WERI-Rb-1 (cell line): ENCODE results near the gene HINT3.

Experiments used
- DNase-seq: peaks from one replicate; pipeline ENCODE4 v3.0.0-alpha.2; 2020
- H3K27ac ChIP-seq: fragments of 250-450 bp; sonication (Bioruptor Pico); 2 replicates; pipeline ENCODE4 v1.5.1; 2020; ENCODE audit warnings: mild to moderate bottlenecking, moderate library complexity
- H3K27me3 ChIP-seq: fragments of 250-450 bp; sonication (Bioruptor Pico); 2 replicates; pipeline ENCODE4 v1.5.1; 2021; ENCODE audit warnings: mild to moderate bottlenecking, low read depth, moderate library complexity; ENCODE audit not compliant: insufficient read depth, severe bottlenecking
- H3K36me3 ChIP-seq: fragments of 250-450 bp; sonication (Bioruptor Pico); 2 replicates; pipeline ENCODE4 v1.5.1; 2020; ENCODE audit warnings: mild to moderate bottlenecking, moderate library complexity
- H3K4me3 ChIP-seq: 2 replicates; pipeline ENCODE4 v1.5.1; 2011; ENCODE audit warnings: low read depth, mild to moderate bottlenecking, control low read depth, low read length
- H3K9me3 ChIP-seq: fragments of 250-450 bp; sonication (Bioruptor Pico); 2 replicates; pipeline ENCODE4 v1.5.1; 2021; ENCODE audit warnings: mild to moderate bottlenecking, moderate library complexity; ENCODE audit not compliant: severe bottlenecking
- CTCF ChIP-seq: IDR thresholded peaks from 2 replicates; pipeline ENCODE4 v1.5.1; 2011; ENCODE audit warnings: low read depth, mild to moderate bottlenecking, control low read depth, inconsistent platforms, low read length

The HINT3 gene

GRCh38 chr6:125988280-125988679, 31.7 kb downstream of the HINT3 start:
- H3K4me3 ChIP-seq, result no peak overlapping the region
- H3K27ac ChIP-seq, result no peak overlapping the region
- H3K27me3 ChIP-seq, result no peaks in the 10 kb centered on the region
- no peaks in the 10 kb centered on the region for H3K36me3 ChIP-seq
- H3K9me3 ChIP-seq, result no peaks in the 10 kb centered on the region
- DNase-seq, result no peak
- TF ChIP-seq CTCF, result no peak

- no peaks in the 10 kb centered on the region for H3K36me3 ChIP-seq
- H3K27ac ChIP-seq, result no peak overlapping the region
- H3K4me3 ChIP-seq, result no peak overlapping the region
- H3K27me3 ChIP-seq, result no peaks in the 10 kb centered on the region
- DNase-seq, result no peak
- H3K9me3 ChIP-seq, result no peaks in the 10 kb centered on the region
- no peak for TF ChIP-seq CTCF
Measured at GRCh38 chr6:125989631-125990030, 33.1 kb downstream of the HINT3 start.

DNA sequence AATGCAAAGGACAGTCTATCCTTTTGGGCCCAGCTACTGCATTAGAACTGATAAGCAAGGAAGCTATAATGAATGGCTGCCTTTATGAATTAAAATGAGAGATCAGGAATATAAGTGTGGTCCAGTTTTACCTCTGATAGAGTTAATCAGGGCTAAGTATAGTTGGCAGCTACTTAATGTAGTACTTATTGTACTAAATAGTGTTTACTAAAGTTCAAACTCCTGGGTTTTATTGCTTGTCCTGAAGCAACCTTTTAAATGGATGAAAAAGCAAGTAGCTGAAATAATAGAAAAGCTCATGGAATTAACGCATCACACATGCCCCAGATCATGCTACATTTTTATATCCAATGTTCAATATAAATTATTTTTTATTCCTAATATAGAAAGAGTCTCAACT, 35.1 kb downstream of the HINT3 start:
- H3K27me3 ChIP-seq, result no peaks in the 10 kb centered on the region
- no peak for DNase-seq
- no peaks in the 10 kb centered on the region for H3K9me3 ChIP-seq
- no peak overlapping the region for H3K4me3 ChIP-seq
- no peak for TF ChIP-seq CTCF
- H3K36me3 ChIP-seq, result no peaks in the 10 kb centered on the region
- no peak overlapping the region for H3K27ac ChIP-seq

DNA sequence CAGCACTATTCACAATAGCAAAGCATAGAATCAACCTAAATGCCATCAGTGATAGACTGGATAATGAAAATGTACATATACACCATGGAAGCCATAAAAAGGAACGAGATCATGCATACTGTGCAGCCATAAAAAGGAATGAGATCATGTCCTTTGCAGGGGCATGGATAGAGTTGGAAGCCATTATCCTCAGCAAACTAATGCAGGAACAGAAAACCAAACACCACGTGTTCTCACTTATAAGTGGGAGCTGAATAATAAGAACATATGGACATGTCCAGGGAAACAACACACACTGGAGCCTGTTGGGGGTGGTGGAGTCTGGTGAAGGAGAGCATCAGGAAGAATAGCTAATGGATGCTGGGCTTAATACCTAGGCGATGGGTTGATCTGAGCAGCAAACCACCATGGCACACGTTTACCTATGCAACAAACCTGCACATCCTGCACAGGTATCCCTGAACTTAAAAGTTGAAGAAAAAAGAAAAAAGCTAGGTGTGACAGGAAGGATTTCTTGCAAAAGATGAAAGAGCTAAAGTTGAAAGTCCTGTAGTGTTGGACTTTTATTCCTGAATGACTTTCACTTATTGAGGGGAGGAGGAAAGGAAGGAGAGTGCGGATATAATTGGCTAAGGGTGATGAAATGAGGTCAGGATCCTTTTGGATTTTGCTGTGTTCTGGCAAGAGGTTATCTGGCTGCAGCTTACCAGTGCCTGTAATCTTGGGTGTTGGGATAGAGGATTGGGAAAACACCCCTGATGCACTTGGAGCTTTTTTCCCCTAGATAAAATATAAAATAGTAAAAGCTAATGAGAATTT, 38.3 kb downstream of the HINT3 start:
- H3K36me3 ChIP-seq, result peaks cover 21% of the 10 kb centered on the region; the same call in 1 of the 2 replicates
- TF ChIP-seq CTCF, result no peak
- no peak overlapping the region for H3K27ac ChIP-seq
- no peaks in the 10 kb centered on the region for H3K27me3 ChIP-seq
- H3K9me3 ChIP-seq, result no peaks in the 10 kb centered on the region
- no peak overlapping the region for H3K4me3 ChIP-seq
- DNase-seq, result peak; percentile 15

DNA sequence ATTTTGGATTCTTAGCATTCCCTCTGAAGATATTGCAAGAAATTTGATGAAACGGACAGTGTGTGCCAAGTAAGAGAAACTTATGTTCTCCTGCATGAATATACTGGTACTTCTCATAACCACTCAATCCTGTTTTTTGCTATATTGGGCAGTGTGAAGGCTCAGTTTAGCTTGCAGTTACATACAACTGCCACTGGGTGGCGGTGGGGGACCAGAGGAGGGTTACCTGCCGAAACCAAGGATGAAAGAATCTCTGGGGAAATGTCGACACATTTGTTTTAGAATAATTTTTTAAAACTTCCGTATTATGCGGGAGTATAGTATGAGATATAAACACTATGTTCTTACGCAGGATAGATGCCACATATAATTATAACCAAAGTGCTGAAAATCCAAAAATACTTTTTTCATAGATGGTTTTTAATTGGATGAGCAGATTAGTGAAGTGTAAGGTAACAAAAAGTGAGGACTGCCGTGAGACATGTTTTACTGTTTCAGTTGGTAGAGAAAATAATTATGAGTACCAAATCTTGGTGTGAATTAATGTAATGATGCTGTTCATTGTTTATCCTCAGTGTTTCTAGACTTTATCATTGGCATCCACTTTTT, 39.5 kb downstream of the HINT3 start:
- peaks cover 30% of the 10 kb centered on the region for H3K36me3 ChIP-seq
- H3K27ac ChIP-seq, result no peak overlapping the region
- H3K4me3 ChIP-seq, result no peak overlapping the region
- TF ChIP-seq CTCF, result peak; percentile 76
- no peaks in the 10 kb centered on the region for H3K27me3 ChIP-seq
- peak; percentile 51 for DNase-seq
- no peaks in the 10 kb centered on the region for H3K9me3 ChIP-seq
